ENCODE measurements around the gene CD47.

- TF ChIP-seq REST (IDR thresholded peaks at IDR 0.05; ENCODE audit: insufficient read depth in 1 of 2, low read depth in 2 of 2, low read length in 2 of 2) = no peak
- TF ChIP-seq POLR2AphosphoS5 (IDR thresholded peaks at IDR 0.05; ENCODE audit: low read depth, low read length) = no peak
- no peak for TF ChIP-seq TAF1 (IDR thresholded peaks at IDR 0.05; ENCODE audit: borderline replicate concordance, insufficient read depth, low read length)
- no peak for TF ChIP-seq FOXP2 (optimal IDR thresholded peaks at IDR 0.05; ENCODE audit: borderline replicate concordance, extremely low read depth, extremely low read length, insufficient read depth)
These were observed 59.9 kb downstream of the CD47 start for GRCh38 chr3:108030960-108031359.
